Measurements from ENCODE around the gene TM9SF4. TPM values are rescaled to one million over a fixed set of nuclear protein-coding genes. Genes with fewer than 3 reads are reported as not detected.
A peak's percentile ranks its signal among the peaks of the same experiment; 100 is the strongest.

The TM9SF4 gene
- total RNA-seq, 1 donor: 41.1 TPM

DNA sequence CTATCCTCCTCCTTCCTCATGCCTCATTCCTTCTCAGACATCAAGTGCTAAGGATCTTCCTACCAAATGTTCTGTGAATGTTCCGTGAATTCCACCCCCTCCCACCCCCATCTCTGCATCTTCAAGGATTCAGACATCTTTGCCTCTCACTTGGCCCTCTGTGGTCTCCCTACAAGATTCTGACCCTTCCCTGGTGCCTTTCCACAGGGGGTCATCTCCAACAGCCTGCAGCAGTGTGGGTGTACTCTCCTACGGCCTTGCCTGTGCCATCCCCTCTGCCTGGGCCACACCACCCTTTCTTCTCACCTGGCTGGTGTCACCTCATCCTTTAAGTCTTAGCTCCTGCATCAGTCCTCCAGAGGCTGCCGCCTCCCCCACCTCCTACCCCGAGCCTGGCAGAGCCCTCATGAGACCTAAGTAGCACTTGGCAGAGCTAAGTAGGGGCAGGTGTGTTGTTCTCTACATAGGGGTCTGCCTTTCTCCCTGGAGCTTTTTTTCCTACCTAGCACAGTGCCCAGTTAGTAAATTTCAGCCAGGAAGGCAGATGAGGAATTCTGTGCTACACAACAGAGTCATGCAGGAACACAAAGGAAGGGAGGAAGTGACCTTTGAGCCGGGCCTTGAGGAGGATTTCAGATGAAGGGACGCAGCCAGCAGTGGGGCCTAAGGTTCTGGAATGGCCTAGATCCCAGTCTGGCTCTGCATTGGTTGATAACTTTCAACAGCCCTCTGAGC is 43.1 kb downstream of the TM9SF4 start:
- DNase-seq (ENCODE audit: low read depth): no peak
- TF ChIP-seq, protein P1, sequence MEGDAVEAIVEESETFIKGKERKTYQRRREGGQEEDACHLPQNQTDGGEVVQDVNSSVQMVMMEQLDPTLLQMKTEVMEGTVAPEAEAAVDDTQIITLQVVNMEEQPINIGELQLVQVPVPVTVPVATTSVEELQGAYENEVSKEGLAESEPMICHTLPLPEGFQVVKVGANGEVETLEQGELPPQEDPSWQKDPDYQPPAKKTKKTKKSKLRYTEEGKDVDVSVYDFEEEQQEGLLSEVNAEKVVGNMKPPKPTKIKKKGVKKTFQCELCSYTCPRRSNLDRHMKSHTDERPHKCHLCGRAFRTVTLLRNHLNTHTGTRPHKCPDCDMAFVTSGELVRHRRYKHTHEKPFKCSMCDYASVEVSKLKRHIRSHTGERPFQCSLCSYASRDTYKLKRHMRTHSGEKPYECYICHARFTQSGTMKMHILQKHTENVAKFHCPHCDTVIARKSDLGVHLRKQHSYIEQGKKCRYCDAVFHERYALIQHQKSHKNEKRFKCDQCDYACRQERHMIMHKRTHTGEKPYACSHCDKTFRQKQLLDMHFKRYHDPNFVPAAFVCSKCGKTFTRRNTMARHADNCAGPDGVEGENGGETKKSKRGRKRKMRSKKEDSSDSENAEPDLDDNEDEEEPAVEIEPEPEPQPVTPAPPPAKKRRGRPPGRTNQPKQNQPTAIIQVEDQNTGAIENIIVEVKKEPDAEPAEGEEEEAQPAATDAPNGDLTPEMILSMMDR (IDR thresholded peaks at IDR 0.05; ENCODE audit: insufficient read depth, low read length): no peak
- H3K4me3 ChIP-seq (ENCODE audit: low read depth, low read length): no peak overlapping the region

DNA sequence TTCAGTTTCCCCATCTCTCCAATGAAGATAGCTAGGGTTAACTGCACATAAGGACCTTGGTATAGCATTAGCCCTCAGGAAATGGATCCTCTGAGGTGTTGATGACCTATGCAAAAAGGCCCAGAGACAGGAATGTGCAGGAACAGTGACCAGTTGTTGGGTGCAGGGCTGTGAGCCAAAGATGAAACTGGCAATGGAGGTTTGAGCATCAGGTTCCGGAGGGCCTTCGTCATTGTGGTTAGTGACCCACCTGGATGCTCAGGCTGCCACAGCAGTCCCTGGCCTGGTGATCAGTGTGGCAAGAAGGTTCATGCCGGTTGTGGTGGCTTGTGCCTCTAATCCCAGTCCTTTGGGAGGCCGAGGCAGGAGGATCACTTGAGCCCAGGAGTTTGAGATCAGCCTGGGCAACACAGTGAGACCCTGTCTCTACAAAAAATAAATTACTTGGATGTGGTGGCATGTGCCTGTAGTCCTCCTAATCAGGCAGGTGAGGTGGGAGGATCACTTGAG is 43.7 kb downstream of the TM9SF4 start:
- TF ChIP-seq, protein P1 (IDR thresholded peaks at IDR 0.05; ENCODE audit: insufficient read depth, low read length): no peak
- no peak overlapping the region for H3K4me3 ChIP-seq (ENCODE audit: low read depth, low read length)
- no peak for DNase-seq (ENCODE audit: low read depth)

DNA sequence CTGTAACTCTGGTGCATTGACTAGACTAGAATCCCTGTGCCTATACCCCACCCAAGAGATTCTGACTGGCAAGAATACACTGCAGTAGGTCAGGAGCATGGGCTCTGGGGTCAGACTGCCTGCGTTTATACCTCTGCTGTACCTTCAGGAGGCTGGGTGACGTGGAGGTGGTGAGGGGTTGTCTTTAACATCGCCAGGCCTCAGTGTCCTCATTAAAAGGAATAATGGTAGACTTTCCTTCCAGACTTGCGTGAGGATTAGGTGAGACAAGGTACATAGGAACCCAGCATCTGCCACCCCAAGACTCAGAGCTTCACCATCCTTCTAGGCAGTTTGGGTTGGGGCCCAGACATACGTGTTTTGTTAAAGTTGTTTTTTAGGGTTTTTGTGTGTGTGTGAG is 44.3 kb downstream of the TM9SF4 start:
- no peak for DNase-seq (ENCODE audit: low read depth)
- TF ChIP-seq, protein P1 (IDR thresholded peaks at IDR 0.05; ENCODE audit: insufficient read depth, low read length): no peak
- H3K4me3 ChIP-seq (ENCODE audit: low read depth, low read length): no peak overlapping the region

DNA sequence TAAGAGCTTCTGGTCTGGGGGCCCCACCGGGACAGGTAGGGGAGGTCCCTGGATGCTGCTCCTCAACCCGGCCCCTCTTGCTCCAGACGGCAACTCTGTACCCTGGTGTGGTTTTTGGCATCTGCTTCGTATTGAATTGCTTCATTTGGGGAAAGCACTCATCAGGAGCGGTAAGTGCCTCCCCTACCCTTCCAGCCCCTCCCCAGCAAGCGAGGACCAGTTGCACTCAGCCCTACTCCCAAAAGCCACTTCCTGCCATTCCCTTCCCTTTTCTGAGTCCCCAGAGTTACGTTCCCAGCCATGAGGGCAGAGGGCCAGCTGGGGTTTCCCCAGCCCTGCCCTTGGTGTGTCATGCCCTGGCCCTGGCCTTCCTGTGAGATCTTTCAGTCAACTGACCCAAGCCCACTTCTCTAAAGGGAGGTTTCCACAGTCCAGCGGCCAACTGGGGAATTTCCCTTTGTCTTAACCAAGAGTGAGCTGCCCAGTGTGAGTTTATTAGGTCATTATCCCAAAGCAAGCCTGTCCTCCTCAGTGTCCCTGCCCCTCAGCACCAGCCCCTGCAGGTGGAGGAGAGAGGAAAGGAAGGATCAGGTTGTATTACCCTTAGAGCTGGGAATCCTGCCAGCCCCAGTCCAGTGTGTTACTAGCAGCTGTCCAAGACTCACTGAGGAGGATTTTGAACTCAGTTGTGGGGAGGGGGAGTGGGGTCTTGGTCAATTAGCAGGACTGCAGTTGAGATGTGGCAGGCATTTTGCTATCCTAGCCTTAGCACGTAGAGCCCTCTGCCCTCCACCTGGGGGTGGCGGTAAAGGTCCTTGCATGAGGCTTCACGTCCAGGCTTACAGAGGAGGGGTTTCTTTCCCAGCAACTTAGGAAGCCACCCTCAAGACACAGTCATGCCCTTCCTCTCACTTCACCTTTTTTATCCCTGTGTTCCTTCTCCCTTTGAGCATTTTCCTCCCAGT is 45.8 kb downstream of the TM9SF4 start:
- H3K4me3 ChIP-seq (ENCODE audit: low read depth, low read length): no peak overlapping the region
- DNase-seq (ENCODE audit: low read depth): peak; percentile 87
- TF ChIP-seq, protein P1 (IDR thresholded peaks at IDR 0.05; ENCODE audit: insufficient read depth, low read length): peak; percentile 13

DNA sequence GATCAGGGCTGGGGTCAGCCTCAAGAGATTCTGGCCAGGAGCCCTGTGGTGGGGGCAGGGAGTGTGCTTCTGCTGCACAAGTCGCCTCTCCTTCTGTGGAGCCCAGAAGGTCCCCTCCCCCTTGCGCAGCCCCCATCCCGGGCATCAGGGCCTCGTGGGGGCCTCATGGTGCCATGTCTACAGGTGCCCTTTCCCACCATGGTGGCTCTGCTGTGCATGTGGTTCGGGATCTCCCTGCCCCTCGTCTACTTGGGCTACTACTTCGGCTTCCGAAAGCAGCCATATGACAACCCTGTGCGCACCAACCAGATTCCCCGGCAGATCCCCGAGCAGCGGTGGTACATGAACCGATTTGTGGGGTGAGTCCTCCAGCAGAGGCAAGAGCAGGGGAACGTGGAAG is 48.1 kb downstream of the TM9SF4 start:
- TF ChIP-seq, protein P1 (IDR thresholded peaks at IDR 0.05; ENCODE audit: insufficient read depth, low read length): no peak
- no peak for DNase-seq (ENCODE audit: low read depth)
- H3K4me3 ChIP-seq (ENCODE audit: low read depth, low read length): no peak overlapping the region

DNA sequence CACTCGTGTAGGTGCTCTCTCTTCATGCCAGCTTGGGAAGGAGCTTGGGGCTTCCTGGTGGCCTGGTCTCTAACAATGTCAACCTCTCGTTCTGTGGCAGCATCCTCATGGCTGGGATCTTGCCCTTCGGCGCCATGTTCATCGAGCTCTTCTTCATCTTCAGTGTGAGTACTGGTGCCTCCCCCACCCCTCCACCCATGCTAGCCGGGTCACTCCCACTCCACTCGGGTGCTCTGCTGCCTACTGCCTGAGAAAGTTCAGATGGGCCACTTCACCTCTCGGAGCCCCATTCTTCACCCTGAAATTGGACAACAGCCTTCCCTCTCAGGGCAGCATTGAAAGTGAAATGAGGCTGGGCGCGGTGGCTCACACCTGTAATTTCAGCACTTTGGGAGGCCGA is 48.8 kb downstream of the TM9SF4 start:
- no peak overlapping the region for H3K4me3 ChIP-seq (ENCODE audit: low read depth, low read length)
- TF ChIP-seq, protein P1 (IDR thresholded peaks at IDR 0.05; ENCODE audit: insufficient read depth, low read length): no peak
- DNase-seq (ENCODE audit: low read depth): no peak

Data from fibroblast of the aortic adventitia (primary cell).